Hippocampal formation (tissue), 2 donors: ENCODE results near the gene NUDT19.
"Not testable (repeated sequence)": the region's sequence is repeated elsewhere in the genome, so short reads cannot be mapped to it uniquely, and the experiment has no call there.

Source experiments
- DNase-seq, 2 donors: peaks; one replicate each; lab custom pipeline; 2025; lab: John Stamatoyannopoulos, UW

Gene NUDT19

GRCh38 chr19:32675720-32676185 lies 15.9 kb upstream of the NUDT19 start, which contains the start of gene RGS9BP:
Gene RGS9BP, plus strand, starts transcription at chr19:32675848. Its CDS starts 416 bp downstream, at chr19:32676264.
- DNase-seq = peak; percentile 36 to 77

- DNase-seq = no peak
Measured at GRCh38 chr19:32676186-32676894, 15.3 kb upstream of the NUDT19 start.

GRCh38 chr19:32676895-32677359 lies 14.7 kb upstream of the NUDT19 start:
- DNase-seq = no peak

- DNase-seq = peak in 1 of 2 donors; percentile 4
Measured at GRCh38 chr19:32677657-32678056, 14.0 kb upstream of the NUDT19 start.

GRCh38 chr19:32680986-32681385 lies 10.6 kb upstream of the NUDT19 start:
- DNase-seq = no peak

GRCh38 chr19:32682317-32682716 lies 9.3 kb upstream of the NUDT19 start:
- DNase-seq = no peak

GRCh38 chr19:32686847-32687475 lies 4.7 kb upstream of the NUDT19 start:
- no peak for DNase-seq

GRCh38 chr19:32687681-32688080 lies 3.9 kb upstream of the NUDT19 start:
- DNase-seq = no peak

- no peak for DNase-seq
Measured at GRCh38 chr19:32688311-32688710, 3.3 kb upstream of the NUDT19 start.

GRCh38 chr19:32691952-32692726 lies 518 bp downstream of the NUDT19 start:
- DNase-seq = peak; percentile 25 to 59

GRCh38 chr19:32692727-32693061 lies 1.1 kb downstream of the NUDT19 start:
- DNase-seq = no peak

- DNase-seq = not testable (repeated sequence)
Measured at GRCh38 chr19:32693151-32694108, 1.8 kb downstream of the NUDT19 start.

GRCh38 chr19:32694316-32694715 lies 2.7 kb downstream of the NUDT19 start:
- not testable (repeated sequence) for DNase-seq

- not testable (repeated sequence) for DNase-seq
Measured at GRCh38 chr19:32694851-32695250, 3.2 kb downstream of the NUDT19 start.

- not testable (repeated sequence) for DNase-seq
Measured at GRCh38 chr19:32695506-32695905, 3.9 kb downstream of the NUDT19 start.

- not testable (repeated sequence) for DNase-seq
Measured at GRCh38 chr19:32696771-32697170, 5.2 kb downstream of the NUDT19 start.

GRCh38 chr19:32700129-32700528 lies 8.5 kb downstream of the NUDT19 start:
- DNase-seq = not testable (repeated sequence)

GRCh38 chr19:32702010-32702409 lies 10.4 kb downstream of the NUDT19 start:
- DNase-seq = no peak

- DNase-seq = not testable (repeated sequence)
Measured at GRCh38 chr19:32704006-32704405, 12.4 kb downstream of the NUDT19 start.

- no peak for DNase-seq
Measured at GRCh38 chr19:32708457-32708856, 16.8 kb downstream of the NUDT19 start.

- DNase-seq = no peak
Measured at GRCh38 chr19:32709032-32709431, 17.4 kb downstream of the NUDT19 start.
